SK-N-SH (cell line): ENCODE results near the gene PODN. TPM values are rescaled to one million over a fixed set of nuclear protein-coding genes. Genes with fewer than 3 reads are reported as not detected.

ENCODE experiments used
- CTCF ChIA-PET: fragments of 300-600, 350-600 bp; formaldehyde crosslinking; extraction: SDS; loops from one replicate; lab custom pipeline; 2021; lab: Yijun Ruan, JAX
- POLR2A ChIA-PET: fragments of 350-600 bp; sonication (Branson Sonifier 250); formaldehyde crosslinking; extraction: SDS; loops from one replicate; lab custom pipeline; 2020; ENCODE audit warnings: antibody characterized with exemption, inconsistent platforms; lab: Yijun Ruan, JAX
- DNase-seq: peaks from one replicate; pipeline ENCODE4 v3.0.0; 2012
- H2AFZ ChIP-seq: fragments of 200-600 bp; sonication (generic); 2 replicates; pipeline ENCODE4 v1.8.1; 2016; ENCODE audit warnings: antibody characterized with exemption, mild to moderate bottlenecking, low read depth
- H3F3A ChIP-seq: fragments of 200-600 bp; sonication (generic); replicated peaks from 2 replicates; pipeline ENCODE3; 2016; ENCODE audit warnings: antibody characterized with exemption, mild to moderate bottlenecking; ENCODE audit not compliant: insufficient read depth
- H3K27ac ChIP-seq, 2 experiments: fragments of 200-500 bp in 1 of 2; fragments of 200-600 bp in 1 of 2; sonication (Bioruptor generic) in 1 of 2; sonication (generic), shearing (Covaris generic) in 1 of 2; 2 replicates each; pipeline versions ENCODE4 v1.5.1 to v1.6.1; 2014 to 2016; ENCODE audit warnings: low read depth in 2 of 2, inconsistent platforms in 1 of 2, low read length in 1 of 2, mild to moderate bottlenecking in 1 of 2, mixed read lengths in 1 of 2
- H3K27me3 ChIP-seq: fragments of 200-600 bp; sonication (generic), shearing (Covaris generic); 2 replicates; pipeline ENCODE4 v1.6.1; 2016; ENCODE audit warnings: mixed run types; ENCODE audit not compliant: insufficient read depth
- H3K36me3 ChIP-seq, 2 experiments: fragments of 200-500 bp in 1 of 2; fragments of 200-600 bp in 1 of 2; sonication (Bioruptor generic) in 1 of 2; sonication (generic) in 1 of 2; replicated peaks in 1 of 2; 2 replicates each; pipeline versions ENCODE3 to v1.5.1; 2014 to 2016; ENCODE audit warnings: low read length in 1 of 2, mild to moderate bottlenecking in 1 of 2; ENCODE audit not compliant: insufficient read depth in 2 of 2, control insufficient read depth in 1 of 2
- H3K4me1 ChIP-seq, 2 experiments: fragments of 200-500 bp in 1 of 2; fragments of 200-600 bp in 1 of 2; sonication (Bioruptor generic) in 1 of 2; sonication (generic), shearing (Covaris generic) in 1 of 2; 2 replicates each; pipeline versions ENCODE4 v1.5.1 to v1.6.1; 2014 to 2016; ENCODE audit warnings: low read depth in 1 of 2, low read length in 1 of 2, mixed run types in 1 of 2; ENCODE audit not compliant: insufficient read depth in 2 of 2, control insufficient read depth in 1 of 2
- H3K4me2 ChIP-seq: fragments of 200-600 bp; sonication (generic), shearing (Covaris generic); 2 replicates; pipeline ENCODE4 v1.6.1; 2017; ENCODE audit warnings: mixed run types
- H3K4me3 ChIP-seq, 2 experiments: fragments of 200-500 bp in 1 of 2; fragments of 200-600 bp in 1 of 2; sonication (Bioruptor generic) in 1 of 2; sonication (generic), shearing (Covaris generic) in 1 of 2; 2 replicates each; pipeline versions ENCODE4 v1.5.1 to v1.8.1; 2014 to 2016; ENCODE audit warnings: low read depth in 2 of 2, inconsistent platforms in 1 of 2, low read length in 1 of 2, mild to moderate bottlenecking in 1 of 2, mixed read lengths in 1 of 2, moderate library complexity in 1 of 2
- H3K79me2 ChIP-seq: fragments of 200-600 bp; sonication (generic); 2 replicates; pipeline ENCODE4 v1.8.1; 2017; ENCODE audit warnings: mild to moderate bottlenecking; ENCODE audit not compliant: insufficient read depth
- H3K9ac ChIP-seq: fragments of 200-600 bp; sonication (generic); 2 replicates; pipeline ENCODE4 v1.6.1; 2017; ENCODE audit warnings: mixed run types
- H3K9me2 ChIP-seq: fragments of 200-600 bp; sonication (generic); 2 replicates; pipeline ENCODE4 v1.6.1; 2017; ENCODE audit warnings: mixed run types
- H3K9me3 ChIP-seq: fragments of 200-600 bp; sonication (generic); 2 replicates; pipeline ENCODE4 v1.6.1; 2017; ENCODE audit warnings: mixed run types, mild to moderate bottlenecking, moderate library complexity
- H4K20me1 ChIP-seq: fragments of 200-600 bp; sonication (generic); 2 replicates; pipeline ENCODE4 v1.6.1; 2017; ENCODE audit warnings: mild to moderate bottlenecking, mixed run types; ENCODE audit not compliant: insufficient read depth
- CHD2 ChIP-seq: fragments of 150-350 bp; IDR thresholded peaks from 2 replicates; pipeline ENCODE4 v1.6.1; 2018; ENCODE audit warnings: low read length; ENCODE audit not compliant: partially characterized antibody
- CTCF ChIP-seq: fragments of 200-600 bp; sonication (generic); IDR thresholded peaks from 2 replicates; pipeline ENCODE4 v1.6.1; 2017; ENCODE audit warnings: antibody characterized with exemption, mild to moderate bottlenecking, moderate library complexity
- EZH2phosphoT487 ChIP-seq: fragments of 200-600 bp; sonication (generic); IDR thresholded peaks from 2 replicates; pipeline ENCODE4 v1.6.1; 2017; ENCODE audit warnings: low read depth, mixed run types, mild to moderate bottlenecking, antibody characterized with exemption, moderate library complexity, borderline replicate concordance
- FOSL2 ChIP-seq: IDR thresholded peaks from 2 replicates; pipeline ENCODE4 v1.4.0; 2012; ENCODE audit warnings: low read depth, mild to moderate bottlenecking, moderate library complexity, borderline replicate concordance
- FOXJ3 ChIP-seq: sonication (generic); formaldehyde crosslinking; IDR thresholded peaks from 2 replicates; pipeline ENCODE4 v1.5.1; 2020; ENCODE audit warnings: mild to moderate bottlenecking, missing genetic modification reagents
- GABPA ChIP-seq: IDR thresholded peaks from 2 replicates; pipeline ENCODE4 v1.4.0; 2012; ENCODE audit warnings: low read depth, mild to moderate bottlenecking
- IRF3 ChIP-seq: fragments of 150-350 bp; IDR thresholded peaks from 2 replicates; pipeline ENCODE4 v1.6.1; 2016; ENCODE audit warnings: mild to moderate bottlenecking, low read depth, low read length
- MEF2A ChIP-seq: IDR thresholded peaks from 2 replicates; pipeline ENCODE4 v1.4.0; 2012; ENCODE audit warnings: low read depth, borderline replicate concordance
- NFIC ChIP-seq: IDR thresholded peaks from 2 replicates; pipeline ENCODE4 v1.4.0; 2012; ENCODE audit warnings: borderline replicate concordance
- PBX3 ChIP-seq: IDR thresholded peaks from 2 replicates; pipeline ENCODE4; 2012
- POLR2AphosphoS5 ChIP-seq: IDR thresholded peaks from 2 replicates; pipeline ENCODE4 v1.6.1; 2012; ENCODE audit warnings: low read depth, low read length
- RCOR1 ChIP-seq: fragments of 150-350 bp; IDR thresholded peaks from 2 replicates; pipeline ENCODE4 v1.6.1; 2017; ENCODE audit warnings: antibody characterized with exemption, low read length
- RFX5 ChIP-seq: IDR thresholded peaks from 2 replicates; pipeline ENCODE4 v1.6.1; 2012; ENCODE audit warnings: mild to moderate bottlenecking, improper control_type of control experiment, low read length
- TAF1 ChIP-seq: IDR thresholded peaks from 2 replicates; pipeline ENCODE4 v1.6.1; 2012; ENCODE audit warnings: low read depth, mild to moderate bottlenecking, low read length, moderate library complexity, borderline replicate concordance
- USF2 ChIP-seq: fragments of 150-350 bp; IDR thresholded peaks from 2 replicates; pipeline ENCODE4 v1.6.1; 2017; ENCODE audit warnings: antibody characterized with exemption, low read length, low read depth, borderline replicate concordance
- ZBTB33 ChIP-seq: IDR thresholded peaks from 2 replicates; pipeline ENCODE4 v1.4.0; 2012; ENCODE audit warnings: low read depth, borderline replicate concordance
- WGBS: methylation state at CpG from one replicate; pipeline ENCODE4 v1.1.6; 2017; ENCODE audit warnings: low lambda C conversion rate; 5-methylcytosine and 5-hydroxymethylcytosine counted together
- polyA plus RNA-seq, 3 experiments: library from polyadenylated mRNA; depleted of rRNA; stranded (reverse); fragments of >200 nt; gene quantifications; 2 replicates each; pipeline ENCODE4 v1.2.3, GENCODE V29; 2012

Gene PODN
- polyA plus RNA-seq, 1 of the 3 experiments (the other 2 are of a cell fraction) = 2.0 TPM

GRCh38 chr1:53133261-53134041, 71.4 kb downstream of the PODN start:
- no peaks in the 10 kb centered on the region for H3K27me3 ChIP-seq
- TF ChIP-seq RFX5 (no peak), PBX3 (no peak), FOXJ3 (no peak), RCOR1 (no peak), GABPA (no peak), ZBTB33 (no peak)
- H3K9ac ChIP-seq = no peak overlapping the region
- peaks cover 4 to 6% of the 10 kb centered on the region in 2 experiments; a peak in 2 of 4 replicates for H3K4me1 ChIP-seq
- H4K20me1 ChIP-seq = no peaks in the 10 kb centered on the region
- H3K36me3 ChIP-seq = no peaks in the 10 kb centered on the region
- no peaks in the 10 kb centered on the region for H3K9me2 ChIP-seq
- no peak overlapping the region for H3K4me3 ChIP-seq
- H3K4me2 ChIP-seq = no peak overlapping the region
- ChIA-PET CTCF (interaction anchor here (2.6 kb wide), 1 partner anchor 49 kb away, joined by 9 read pairs; no protein-coding TSS in a partner anchor), POLR2A (no interaction called here)
- no peaks in the 10 kb centered on the region for H3K79me2 ChIP-seq
- H3F3A ChIP-seq = no peaks in the 10 kb centered on the region
- peaks cover 7% of the 10 kb centered on the region; the same call in 1 of the 2 replicates for H3K9me3 ChIP-seq
- no peak for DNase-seq
- 66% methylated on average over 9 of the region's 9 CpGs for WGBS
- H3K27ac ChIP-seq = no peak overlapping the region
- no peak overlapping the region for H2AFZ ChIP-seq

GRCh38 chr1:53134042-53134485, 72.1 kb downstream of the PODN start:
- 92% methylated on average over 7 of the region's 7 CpGs for WGBS
- H3K9me2 ChIP-seq = no peaks in the 10 kb centered on the region
- H4K20me1 ChIP-seq = no peaks in the 10 kb centered on the region
- peaks cover 7% of the 10 kb centered on the region; the same call in 1 of the 2 replicates for H3K9me3 ChIP-seq
- H3K9ac ChIP-seq = no peak overlapping the region
- no peak overlapping the region for H3K27ac ChIP-seq
- no peaks in the 10 kb centered on the region for H3K79me2 ChIP-seq
- DNase-seq = no peak
- H3K4me2 ChIP-seq = no peak overlapping the region
- no peaks in the 10 kb centered on the region for H3K36me3 ChIP-seq
- H2AFZ ChIP-seq = no peak overlapping the region
- peaks cover 4 to 6% of the 10 kb centered on the region in 2 experiments; a peak in 2 of 4 replicates for H3K4me1 ChIP-seq
- no peaks in the 10 kb centered on the region for H3F3A ChIP-seq
- ChIA-PET POLR2A (no interaction called here), CTCF (interaction anchor here (0.8 to 2.6 kb wide), 2 partner anchors 48 to 115 kb away, joined by 3 to 9 read pairs; no protein-coding TSS in a partner anchor)
- no peaks in the 10 kb centered on the region for H3K27me3 ChIP-seq
- no peak overlapping the region for H3K4me3 ChIP-seq
- TF ChIP-seq USF2 (no peak), FOSL2 (no peak), RFX5 (no peak), IRF3 (no peak), MEF2A (no peak), CTCF (no peak), EZH2phosphoT487 (no peak), NFIC (no peak), FOXJ3 (no peak), PBX3 (no peak), POLR2AphosphoS5 (no peak), TAF1 (no peak), CHD2 (no peak)
